GM21529 (cell line): Measurements from ENCODE around the gene BST2.

Experiments used
- ATAC-seq: cut with Tn5 transposase; IDR thresholded peaks from one replicate; pipeline ENCODE4 v1.9.1; 2021; ENCODE audit not compliant: unreplicated experiment

The BST2 gene

GRCh38 chr19:17405250-17406045 lies at the start of gene BST2:
Gene BST2, minus strand, starts transcription at chr19:17405630. Its CDS starts 55 bp downstream, at chr19:17405575.
- ATAC-seq, result peak; percentile 74

GRCh38 chr19:17454576-17455071 lies 49.2 kb upstream of the BST2 start:
- ATAC-seq, result no peak

- ATAC-seq, result no peak
Observed at GRCh38 chr19:17451820-17452219, 46.4 kb upstream of the BST2 start.

- ATAC-seq, result no peak
Observed at GRCh38 chr19:17450264-17451075, 45.0 kb upstream of the BST2 start.

- no peak for ATAC-seq
Observed at GRCh38 chr19:17448131-17448967, 42.9 kb upstream of the BST2 start, which contains the start of gene TMEM221. Gene TMEM221, minus strand, starts transcription at chr19:17448668. Its CDS starts 206 bp downstream, at chr19:17448462.

GRCh38 chr19:17447704-17448130 lies 42.3 kb upstream of the BST2 start:
- ATAC-seq, result no peak

GRCh38 chr19:17445526-17446165 lies 40.2 kb upstream of the BST2 start:
- no peak for ATAC-seq

GRCh38 chr19:17441241-17442021 lies 36.0 kb upstream of the BST2 start:
- ATAC-seq, result no peak

- no peak for ATAC-seq
Observed at GRCh38 chr19:17436874-17437267, 31.4 kb upstream of the BST2 start.

- no peak for ATAC-seq
Observed at GRCh38 chr19:17436094-17436873, 30.9 kb upstream of the BST2 start.

GRCh38 chr19:17435218-17435617 lies 29.8 kb upstream of the BST2 start:
- no peak for ATAC-seq

GRCh38 chr19:17431417-17431816 lies 26.0 kb upstream of the BST2 start:
- ATAC-seq, result no peak

GRCh38 chr19:17429641-17430113 lies 24.2 kb upstream of the BST2 start:
- ATAC-seq, result no peak

GRCh38 chr19:17424743-17425365 lies 19.4 kb upstream of the BST2 start:
- ATAC-seq, result no peak

GRCh38 chr19:17423429-17424208 lies 18.2 kb upstream of the BST2 start:
- ATAC-seq, result no peak

GRCh38 chr19:17421942-17422341 lies 16.5 kb upstream of the BST2 start:
- ATAC-seq, result no peak

- ATAC-seq, result no peak
Observed at GRCh38 chr19:17420475-17420924, 15.1 kb upstream of the BST2 start.
